GM13976 (cell line): Measurements from ENCODE around the gene IL9.

ENCODE experiments used
- DNase-seq: peaks from one replicate; pipeline ENCODE4 v3.0.0; 2012; ENCODE audit warnings: low spot score
- CTCF ChIP-seq: IDR thresholded peaks from 2 replicates; pipeline ENCODE4 v1.5.1; 2012; ENCODE audit warnings: borderline replicate concordance, mild to moderate bottlenecking; ENCODE audit not compliant: insufficient read depth; ENCODE audit errors: extremely low read depth, missing control alignments, control extremely low read depth
- in situ Hi-C: fragments of 300-500 bp; cut with MboI; formaldehyde crosslinking; loops from one replicate; pipeline ENCODE4 v1.12.0; 2022; ENCODE audit warnings: low sequenced_read_pairs, mixed read lengths, inconsistent platforms; ENCODE audit not compliant: unreplicated experiment

The IL9 gene

DNA sequence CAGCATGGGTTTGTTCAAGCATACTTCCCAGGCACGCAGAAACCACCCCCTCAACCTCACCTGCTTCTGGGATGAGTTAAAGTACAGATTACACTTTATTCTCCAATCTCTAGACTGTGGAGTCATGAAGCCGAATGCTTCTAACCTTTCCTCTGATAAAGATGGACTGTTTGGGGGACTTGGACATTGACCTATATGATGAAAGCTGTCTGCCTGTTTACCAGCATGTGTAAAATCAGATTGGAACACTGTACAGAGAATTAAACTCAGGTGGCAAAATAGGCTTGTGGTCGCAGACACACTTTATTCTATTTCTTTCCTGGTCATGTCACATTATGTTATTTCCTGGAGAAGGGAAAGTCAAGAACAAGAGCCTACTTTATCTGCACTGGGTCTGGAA, 25.7 kb downstream of the IL9 start:
- no peak for DNase-seq
- in situ Hi-C loops: no loop called here
- no peak for TF ChIP-seq CTCF

DNA sequence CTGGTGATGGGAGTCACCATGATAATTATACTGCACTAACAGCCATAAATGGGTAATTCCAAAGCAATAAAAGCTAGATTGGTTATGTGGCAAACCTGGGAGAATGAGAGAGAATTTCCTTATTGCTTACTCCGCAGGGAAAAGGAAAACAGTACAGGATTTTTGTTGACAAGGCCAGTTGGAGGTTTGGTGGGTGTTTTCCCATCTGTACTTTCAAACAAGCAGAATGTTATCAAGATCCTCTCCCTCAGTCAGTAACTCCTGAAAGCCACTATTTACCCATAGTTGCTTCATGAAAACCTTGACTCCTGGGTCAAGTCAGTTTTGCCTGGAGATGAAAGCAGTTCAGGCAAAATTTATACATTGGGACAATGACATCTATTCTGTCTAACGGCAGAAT, 26.4 kb downstream of the IL9 start:
- TF ChIP-seq CTCF: no peak
- in situ Hi-C loops: no loop called here
- DNase-seq: no peak

GRCh38 chr5:135868681-135869080, 27.0 kb downstream of the IL9 start:
- no peak for TF ChIP-seq CTCF
- in situ Hi-C loops: no loop called here
- no peak for DNase-seq

GRCh38 chr5:135867599-135867998, 28.0 kb downstream of the IL9 start:
- DNase-seq: no peak
- no peak for TF ChIP-seq CTCF
- in situ Hi-C loops: no loop called here

DNA sequence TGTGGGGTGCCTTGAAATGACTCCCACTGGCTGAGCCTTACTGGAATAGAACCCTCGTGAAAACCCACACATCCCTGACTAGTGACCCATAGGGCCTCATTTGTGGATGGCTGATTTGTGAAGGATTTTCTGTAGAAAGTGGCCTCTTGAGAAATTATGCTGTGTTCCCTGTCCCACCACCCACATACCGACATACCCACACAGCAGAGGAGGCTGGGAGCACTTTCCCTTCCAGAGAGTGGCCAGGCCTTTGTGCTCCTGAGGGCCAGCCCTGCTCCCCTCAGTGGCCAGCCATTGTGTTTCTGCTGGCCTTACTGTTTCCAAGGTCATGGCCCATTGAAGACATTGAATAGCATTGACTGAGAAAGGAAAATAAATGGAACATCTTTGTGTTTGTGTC, 29.6 kb downstream of the IL9 start:
- in situ Hi-C loops: no loop called here
- TF ChIP-seq CTCF: no peak
- no peak for DNase-seq

- in situ Hi-C loops: no loop called here
- DNase-seq: no peak
- no peak for TF ChIP-seq CTCF
Measured at GRCh38 chr5:135864503-135865435, 30.9 kb downstream of the IL9 start.

DNA sequence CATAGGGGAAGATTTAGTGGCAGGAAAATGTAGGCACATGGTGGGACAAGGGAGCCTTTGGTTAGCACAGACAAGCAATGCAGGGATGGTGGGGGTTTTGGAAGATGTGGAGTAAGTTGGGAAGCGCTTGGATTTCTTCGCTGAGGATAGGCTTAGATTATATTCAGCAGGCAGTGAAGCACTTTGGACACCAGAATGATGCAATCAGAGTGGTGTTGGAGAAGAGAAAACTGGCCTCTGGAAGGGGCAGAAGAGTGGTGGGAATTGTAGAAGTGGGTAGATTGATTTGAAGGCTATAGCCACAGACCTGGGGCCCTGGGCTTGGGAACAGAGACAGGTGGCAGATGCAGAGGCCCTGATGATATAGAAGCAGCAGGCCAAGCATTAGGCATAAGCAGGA, 32.9 kb downstream of the IL9 start:
- in situ Hi-C loops: no loop called here
- no peak for DNase-seq
- TF ChIP-seq CTCF: no peak
